Mesothelial cell of epicardium (in vitro differentiated cells): ENCODE results near the gene TOM1L1. TPM values are rescaled to one million over a fixed set of nuclear protein-coding genes. Genes with fewer than 3 reads are reported as not detected.

ENCODE experiments used
- DNase-seq, 2 experiments: peaks; one replicate each; pipeline ENCODE4 v3.0.0; 2021; ENCODE audit warnings: low spot score in 2 of 2; ENCODE audit not compliant: unreplicated experiment in 2 of 2
- H3K27ac Mint-ChIP-seq: 2 replicates; pipeline ENCODE4 v1.8.0; 2021; ENCODE audit warnings: mixed read lengths
- H3K27me3 Mint-ChIP-seq: 2 replicates; pipeline ENCODE4 v1.8.0; 2021; ENCODE audit warnings: low read depth, mixed read lengths
- H3K36me3 Mint-ChIP-seq: 2 replicates; pipeline ENCODE4 v1.8.0; 2021; ENCODE audit warnings: mixed read lengths
- H3K4me1 Mint-ChIP-seq: 2 replicates; pipeline ENCODE4 v1.8.0; 2021; ENCODE audit warnings: mixed read lengths
- H3K4me3 Mint-ChIP-seq: 2 replicates; pipeline ENCODE4 v1.8.0; 2021; ENCODE audit warnings: mild to moderate bottlenecking, moderate library complexity, mixed read lengths
- H3K9me3 Mint-ChIP-seq: 2 replicates; pipeline ENCODE4 v1.8.0; 2021; ENCODE audit warnings: mixed read lengths
- total RNA-seq: library from RNA; stranded (reverse); gene quantifications from 3 replicates; pipeline ENCODE4 v1.2.1, GENCODE V29; 2021
- TF ChIP-seq, protein P1 (sequence below): fragments of 200-600 bp; sonication (generic); IDR thresholded peaks from one replicate; pipeline ENCODE4 v1.5.0; 2021; ENCODE audit warnings: antibody characterized with exemption; ENCODE audit not compliant: unreplicated experiment

TOM1L1 gene
- total RNA-seq, 1 donor from 2014 or later: 47.8 TPM

DNA sequence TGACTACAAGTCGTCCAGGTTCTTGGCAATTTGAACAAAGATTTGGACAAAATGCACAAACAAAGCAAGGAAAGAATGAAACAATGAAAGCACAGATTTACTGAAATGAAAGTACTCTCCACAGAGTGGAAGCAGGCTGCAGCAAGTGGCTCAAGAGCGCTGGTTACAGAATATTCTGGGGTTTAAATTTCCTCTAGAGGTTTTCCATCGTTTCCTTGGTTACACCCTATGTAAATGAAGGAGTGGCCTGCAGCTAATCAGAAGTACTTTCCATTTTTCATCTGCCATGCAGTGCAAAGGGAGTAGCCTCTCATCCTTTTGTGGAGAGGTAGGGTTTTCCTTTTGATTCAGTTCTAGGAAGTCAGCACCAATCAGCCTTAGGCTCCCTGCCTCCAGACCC is 79.7 kb downstream of the TOM1L1 start:
- peaks cover 30% of the 10 kb centered on the region for H3K36me3 Mint-ChIP-seq
- no peak for DNase-seq
- H3K4me1 Mint-ChIP-seq: peaks cover 2% of the 10 kb centered on the region
- no peaks in the 10 kb centered on the region for H3K27me3 Mint-ChIP-seq
- no peak overlapping the region for H3K4me3 Mint-ChIP-seq
- H3K27ac Mint-ChIP-seq: no peak overlapping the region
- H3K9me3 Mint-ChIP-seq: peaks cover 33% of the 10 kb centered on the region
- TF ChIP-seq, protein P1, sequence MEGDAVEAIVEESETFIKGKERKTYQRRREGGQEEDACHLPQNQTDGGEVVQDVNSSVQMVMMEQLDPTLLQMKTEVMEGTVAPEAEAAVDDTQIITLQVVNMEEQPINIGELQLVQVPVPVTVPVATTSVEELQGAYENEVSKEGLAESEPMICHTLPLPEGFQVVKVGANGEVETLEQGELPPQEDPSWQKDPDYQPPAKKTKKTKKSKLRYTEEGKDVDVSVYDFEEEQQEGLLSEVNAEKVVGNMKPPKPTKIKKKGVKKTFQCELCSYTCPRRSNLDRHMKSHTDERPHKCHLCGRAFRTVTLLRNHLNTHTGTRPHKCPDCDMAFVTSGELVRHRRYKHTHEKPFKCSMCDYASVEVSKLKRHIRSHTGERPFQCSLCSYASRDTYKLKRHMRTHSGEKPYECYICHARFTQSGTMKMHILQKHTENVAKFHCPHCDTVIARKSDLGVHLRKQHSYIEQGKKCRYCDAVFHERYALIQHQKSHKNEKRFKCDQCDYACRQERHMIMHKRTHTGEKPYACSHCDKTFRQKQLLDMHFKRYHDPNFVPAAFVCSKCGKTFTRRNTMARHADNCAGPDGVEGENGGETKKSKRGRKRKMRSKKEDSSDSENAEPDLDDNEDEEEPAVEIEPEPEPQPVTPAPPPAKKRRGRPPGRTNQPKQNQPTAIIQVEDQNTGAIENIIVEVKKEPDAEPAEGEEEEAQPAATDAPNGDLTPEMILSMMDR: no peak

- Mint-ChIP-seq H3K27me3 (no peaks in the 10 kb centered on the region), H3K9me3 (peaks cover 23% of the 10 kb centered on the region), H3K36me3 (peaks cover 22% of the 10 kb centered on the region), H3K27ac (no peak overlapping the region), H3K4me1 (peaks cover 2% of the 10 kb centered on the region), H3K4me3 (no peak overlapping the region)
- TF ChIP-seq, protein P1: no peak
- DNase-seq: no peak
Observed at GRCh38 chr17:54982399-54982798, 81.7 kb downstream of the TOM1L1 start.

DNA sequence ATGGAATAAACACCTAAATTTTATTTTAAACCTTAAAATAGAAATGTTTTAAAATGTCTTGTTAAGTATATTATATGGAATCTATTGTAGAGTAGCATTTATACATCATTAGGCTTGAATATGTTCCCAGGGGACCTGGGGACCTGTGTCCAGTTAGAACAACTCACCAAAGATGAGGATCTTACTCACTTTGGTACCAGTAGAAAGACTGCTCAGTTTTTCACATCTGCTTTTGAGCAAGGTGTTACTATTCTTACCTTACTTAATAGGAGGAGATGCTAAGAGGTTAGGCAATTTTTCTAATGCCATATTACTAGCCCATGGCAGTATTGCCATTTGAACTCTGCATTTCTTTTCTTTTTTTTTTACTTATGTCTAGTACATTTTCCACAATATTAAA is 82.6 kb downstream of the TOM1L1 start:
- Mint-ChIP-seq H3K9me3 (peaks cover 23% of the 10 kb centered on the region), H3K4me1 (peaks cover 2% of the 10 kb centered on the region), H3K36me3 (peaks cover 25% of the 10 kb centered on the region), H3K27ac (no peak overlapping the region), H3K4me3 (no peak overlapping the region), H3K27me3 (no peaks in the 10 kb centered on the region)
- DNase-seq: no peak
- TF ChIP-seq, protein P1: no peak

GRCh38 chr17:54985476-54985875 is 84.8 kb downstream of the TOM1L1 start:
- DNase-seq: no peak
- Mint-ChIP-seq H3K36me3 (peaks cover 14% of the 10 kb centered on the region), H3K9me3 (peaks cover 13% of the 10 kb centered on the region), H3K4me3 (no peak overlapping the region), H3K4me1 (no peaks in the 10 kb centered on the region), H3K27me3 (no peaks in the 10 kb centered on the region), H3K27ac (no peak overlapping the region)
- TF ChIP-seq, protein P1: no peak

DNA sequence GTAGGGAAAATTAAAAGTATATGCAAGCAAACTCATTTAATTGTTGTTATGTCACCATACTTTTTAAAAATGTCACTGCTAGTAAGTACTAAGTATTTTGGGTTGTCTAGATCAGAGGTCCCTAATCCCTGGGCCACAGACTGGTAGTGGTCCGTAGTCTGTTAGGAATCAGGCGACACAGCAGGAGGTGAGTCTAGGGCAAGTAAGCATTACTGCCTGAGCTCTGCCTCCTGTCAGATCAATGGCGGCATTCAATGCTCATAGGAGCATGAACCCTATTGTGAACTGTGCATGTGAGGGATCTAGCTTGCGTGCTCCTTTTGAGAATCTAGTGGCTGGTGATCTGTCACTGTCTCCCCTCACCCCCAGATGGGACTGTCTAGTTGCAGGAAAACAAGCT is 89.5 kb downstream of the TOM1L1 start:
- Mint-ChIP-seq H3K27me3 (no peaks in the 10 kb centered on the region), H3K9me3 (no peaks in the 10 kb centered on the region), H3K36me3 (peaks cover 6% of the 10 kb centered on the region), H3K4me3 (no peak overlapping the region), H3K4me1 (no peaks in the 10 kb centered on the region), H3K27ac (no peak overlapping the region)
- TF ChIP-seq, protein P1: no peak
- no peak for DNase-seq

- no peaks in the 10 kb centered on the region for H3K4me1 Mint-ChIP-seq
- H3K4me3 Mint-ChIP-seq: no peak overlapping the region
- H3K27me3 Mint-ChIP-seq: no peaks in the 10 kb centered on the region
- H3K9me3 Mint-ChIP-seq: no peaks in the 10 kb centered on the region
- peaks cover 8% of the 10 kb centered on the region for H3K36me3 Mint-ChIP-seq
- H3K27ac Mint-ChIP-seq: no peak overlapping the region
- no peak for DNase-seq
- TF ChIP-seq, protein P1: no peak
Observed at GRCh38 chr17:54991567-54991966, 90.9 kb downstream of the TOM1L1 start.
